ENCODE data around the gene GTPBP1.

DNA sequence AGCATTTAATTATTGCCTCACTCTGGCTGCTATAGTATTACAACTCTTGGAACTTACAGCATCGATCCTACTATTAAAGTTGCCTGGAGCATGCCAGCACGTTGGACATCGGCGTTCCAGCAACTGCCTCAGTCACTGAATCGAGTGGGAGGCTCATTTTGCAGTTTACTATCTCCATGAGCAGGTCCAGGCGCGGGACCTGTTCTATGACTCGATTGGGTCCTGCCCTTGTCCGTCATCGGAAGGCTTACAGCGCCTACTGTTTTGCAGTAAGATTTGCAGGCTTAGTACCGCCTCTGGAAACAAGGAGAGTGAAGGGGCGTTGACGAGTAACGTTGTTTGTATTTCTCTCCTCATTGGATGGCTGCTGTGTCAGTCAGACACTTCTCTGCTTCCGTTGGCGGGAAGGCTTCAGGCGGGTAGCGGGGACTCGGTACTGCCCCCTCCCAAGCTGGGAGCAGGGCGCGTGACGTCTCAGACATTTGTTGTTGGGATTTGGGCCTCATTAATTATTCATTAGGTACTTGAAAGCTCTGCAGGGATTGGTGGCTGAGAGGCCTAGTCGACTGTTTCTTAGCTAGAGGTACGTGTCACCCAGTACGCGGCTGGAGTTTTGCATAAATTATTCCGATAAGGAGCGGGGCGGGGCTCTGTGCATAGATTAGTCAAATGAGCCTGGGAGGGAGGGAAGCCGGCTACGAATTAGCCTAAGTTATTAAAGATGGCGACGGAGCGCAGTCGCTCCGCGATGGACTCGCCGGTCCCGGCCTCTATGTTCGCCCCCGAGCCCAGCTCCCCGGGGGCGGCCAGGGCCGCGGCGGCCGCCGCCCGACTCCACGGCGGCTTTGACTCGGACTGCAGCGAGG is at the start of gene GTPBP1:
- TF ChIP-seq, protein P1, sequence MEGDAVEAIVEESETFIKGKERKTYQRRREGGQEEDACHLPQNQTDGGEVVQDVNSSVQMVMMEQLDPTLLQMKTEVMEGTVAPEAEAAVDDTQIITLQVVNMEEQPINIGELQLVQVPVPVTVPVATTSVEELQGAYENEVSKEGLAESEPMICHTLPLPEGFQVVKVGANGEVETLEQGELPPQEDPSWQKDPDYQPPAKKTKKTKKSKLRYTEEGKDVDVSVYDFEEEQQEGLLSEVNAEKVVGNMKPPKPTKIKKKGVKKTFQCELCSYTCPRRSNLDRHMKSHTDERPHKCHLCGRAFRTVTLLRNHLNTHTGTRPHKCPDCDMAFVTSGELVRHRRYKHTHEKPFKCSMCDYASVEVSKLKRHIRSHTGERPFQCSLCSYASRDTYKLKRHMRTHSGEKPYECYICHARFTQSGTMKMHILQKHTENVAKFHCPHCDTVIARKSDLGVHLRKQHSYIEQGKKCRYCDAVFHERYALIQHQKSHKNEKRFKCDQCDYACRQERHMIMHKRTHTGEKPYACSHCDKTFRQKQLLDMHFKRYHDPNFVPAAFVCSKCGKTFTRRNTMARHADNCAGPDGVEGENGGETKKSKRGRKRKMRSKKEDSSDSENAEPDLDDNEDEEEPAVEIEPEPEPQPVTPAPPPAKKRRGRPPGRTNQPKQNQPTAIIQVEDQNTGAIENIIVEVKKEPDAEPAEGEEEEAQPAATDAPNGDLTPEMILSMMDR (IDR thresholded peaks at IDR 0.05), result peak in 2 of 3 experiments; percentile 12 to 17
- TF ChIP-seq POLR2A (IDR thresholded peaks at IDR 0.05; ENCODE audit: low read depth), result peak; percentile 91
- TF ChIP-seq EP300 (IDR thresholded peaks at IDR 0.05), result no peak
- peak; percentile 87 to 94 for TF ChIP-seq POLR2AphosphoS5 (IDR thresholded peaks at IDR 0.05)

Measured in esophagus muscularis mucosa (tissue), 4 donors.